Embryonic facial prominence (tissue), 1 donor: ENCODE data around the gene EPN2.

ENCODE experiments used
- DNase-seq: peaks from one replicate; pipeline ENCODE4 v3.0.0-alpha.2; 2016; ENCODE audit errors: extremely low spot score

EPN2 gene

GRCh38 chr17:19294443-19294842 is 57.3 kb downstream of the EPN2 start:
- no peak for DNase-seq

DNA sequence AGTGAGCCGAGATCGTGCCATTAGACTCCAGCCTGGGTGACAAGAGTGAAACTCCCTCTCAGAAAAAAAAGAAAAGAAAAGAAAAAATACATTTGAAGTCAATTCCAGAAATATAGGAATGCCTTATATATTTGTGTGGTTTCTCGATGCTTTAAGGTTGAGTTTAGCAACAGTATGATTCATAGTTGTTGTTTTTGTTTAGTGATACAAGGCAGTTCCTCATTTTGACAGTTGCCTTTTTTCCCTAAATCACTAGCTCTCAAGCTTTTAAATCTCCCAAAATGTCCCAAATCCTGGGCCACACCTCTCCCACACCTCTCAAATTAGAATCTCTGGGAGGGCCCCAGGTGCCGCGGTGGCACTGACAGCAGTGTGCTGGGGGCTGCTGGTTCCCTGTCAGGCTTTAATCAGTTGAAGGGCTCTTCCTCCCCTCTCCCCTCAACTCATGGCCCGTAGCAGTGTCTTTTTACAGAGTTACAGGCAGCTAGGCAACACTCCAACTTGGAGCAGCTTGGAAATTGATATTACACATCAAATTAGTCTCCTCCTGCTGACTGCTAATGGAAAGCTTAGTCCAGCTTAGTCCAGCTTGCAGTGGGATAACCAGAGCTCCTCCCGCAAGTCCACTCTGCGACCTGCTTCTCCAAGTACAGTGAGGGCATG is 58.4 kb downstream of the EPN2 start:
- no peak for DNase-seq

GRCh38 chr17:19296786-19297778 is 59.9 kb downstream of the EPN2 start:
- no peak for DNase-seq

DNA sequence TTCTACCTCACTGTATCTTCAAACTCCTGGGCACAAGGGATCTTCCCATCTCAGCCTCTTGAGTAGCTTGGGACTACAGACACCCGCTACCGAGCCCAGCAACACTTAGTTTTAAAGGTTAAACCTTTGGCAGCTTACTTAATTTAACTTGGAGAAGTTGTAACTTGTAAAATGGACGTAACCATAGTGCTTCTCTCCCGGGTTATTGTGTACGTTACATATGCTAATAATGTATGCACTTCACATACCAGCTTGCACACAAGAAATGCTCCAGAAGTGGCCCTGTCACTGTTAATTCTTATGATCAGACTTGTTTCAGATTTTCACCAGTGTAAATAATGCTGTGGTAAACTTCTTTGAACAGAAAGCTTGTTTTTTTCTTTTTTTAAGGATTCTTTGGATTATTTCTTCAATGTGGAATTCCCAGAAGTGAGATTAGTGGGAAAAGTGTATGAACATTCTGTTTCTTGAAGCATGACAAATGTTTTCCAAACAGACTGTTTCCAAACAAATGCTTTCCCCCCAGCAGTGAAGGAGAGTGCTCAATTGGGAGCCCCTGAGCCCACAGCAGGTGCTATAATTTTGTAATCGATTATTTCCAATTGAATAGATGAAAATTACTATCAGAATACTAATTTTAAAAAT is 61.5 kb downstream of the EPN2 start:
- no peak for DNase-seq

- DNase-seq = no peak
Observed at GRCh38 chr17:19299214-19299747, 62.1 kb downstream of the EPN2 start.

DNA sequence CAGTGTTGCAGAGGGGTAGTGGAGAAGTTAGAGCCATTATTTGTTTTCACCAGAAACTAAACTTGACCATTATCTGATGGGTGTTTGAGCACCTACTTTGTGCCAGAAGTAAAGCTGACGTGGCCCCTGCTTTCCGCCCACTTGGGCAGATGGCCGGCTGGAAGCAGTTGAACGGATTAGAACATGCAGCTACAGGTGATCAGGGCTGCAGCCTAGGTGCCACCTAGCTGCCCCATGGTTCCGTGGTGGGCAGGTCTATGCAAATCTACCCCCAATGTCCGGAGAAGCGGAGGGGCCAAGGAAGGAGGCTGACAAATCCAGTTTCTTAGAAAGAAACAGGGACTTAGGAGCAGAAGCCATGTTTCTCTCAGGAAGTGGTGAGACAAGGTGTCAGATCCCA is 62.7 kb downstream of the EPN2 start:
- DNase-seq = no peak

GRCh38 chr17:19301274-19301951 is 64.2 kb downstream of the EPN2 start:
- no peak for DNase-seq

- DNase-seq = no peak
Observed at GRCh38 chr17:19301973-19302372, 64.8 kb downstream of the EPN2 start.

DNA sequence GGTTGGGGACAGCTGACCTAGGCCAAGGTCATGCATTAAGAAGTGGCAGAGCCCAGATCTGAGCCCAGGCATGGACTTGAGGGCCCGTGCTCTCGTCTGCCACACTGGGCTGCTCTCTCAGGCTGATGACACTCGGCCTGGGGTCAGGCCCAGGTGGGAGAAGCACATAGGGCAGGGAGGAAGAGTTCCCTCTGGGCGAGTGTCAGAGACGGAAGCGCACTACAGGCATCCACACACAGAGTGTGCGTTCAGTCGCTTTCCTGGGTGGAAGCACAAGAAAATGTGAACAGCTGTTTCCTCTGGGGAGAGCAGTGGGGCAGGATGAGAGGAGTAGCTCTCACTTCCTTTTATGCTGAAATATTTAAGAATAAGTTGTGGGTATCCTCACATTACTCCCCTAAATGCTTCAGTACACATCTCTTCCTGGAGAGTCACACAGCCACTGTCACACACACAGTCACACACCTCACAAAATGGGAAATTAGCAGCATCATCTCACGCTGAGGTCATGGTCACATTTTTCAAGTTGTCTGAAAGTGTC is 65.7 kb downstream of the EPN2 start:
- DNase-seq = no peak

GRCh38 chr17:19303367-19303776 is 66.2 kb downstream of the EPN2 start:
- no peak for DNase-seq

- DNase-seq = no peak
Observed at GRCh38 chr17:19304209-19304608, 67.0 kb downstream of the EPN2 start.

GRCh38 chr17:19304751-19305150 is 67.6 kb downstream of the EPN2 start:
- no peak for DNase-seq

DNA sequence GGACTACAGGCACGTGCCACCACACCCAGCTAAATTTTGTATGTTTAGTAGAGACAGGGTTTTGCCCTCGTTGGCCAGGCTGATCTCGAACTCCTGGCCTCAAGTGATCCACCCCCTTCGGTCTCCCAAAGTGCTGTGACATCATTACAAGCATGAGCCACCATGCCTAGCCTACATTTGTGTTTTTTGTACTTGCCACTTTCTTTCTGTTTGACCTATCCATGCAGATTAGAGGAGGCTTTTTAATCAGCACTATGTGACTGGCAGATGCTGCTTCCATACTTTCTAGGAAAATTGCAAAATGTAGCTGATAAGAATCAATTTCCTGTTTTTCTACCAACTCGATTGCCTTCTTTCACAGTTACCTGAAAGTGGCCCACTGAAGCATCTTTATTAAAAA is 68.1 kb downstream of the EPN2 start:
- no peak for DNase-seq

DNA sequence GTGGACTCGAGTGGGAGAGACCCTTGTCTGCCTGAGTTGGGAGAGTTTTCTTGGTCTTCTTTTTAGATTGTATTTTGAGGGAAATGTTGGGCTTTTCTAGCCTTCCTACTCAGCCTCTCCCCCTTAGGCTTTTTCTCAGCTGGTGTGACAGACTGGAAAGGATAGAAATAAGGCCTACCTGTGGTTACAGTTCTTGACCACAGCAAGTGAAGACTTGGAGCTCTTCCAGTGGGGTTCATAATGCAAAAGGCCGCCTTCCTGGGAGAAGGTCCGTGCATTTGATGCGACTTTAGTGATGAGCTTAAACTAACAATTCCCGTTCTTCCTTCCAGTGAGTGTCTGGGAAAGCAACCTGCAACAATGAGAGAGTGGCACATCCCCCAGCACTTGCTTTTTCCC is 68.6 kb downstream of the EPN2 start:
- DNase-seq = no peak

- DNase-seq = no peak
Observed at GRCh38 chr17:19306160-19307111, 69.3 kb downstream of the EPN2 start.

GRCh38 chr17:19307521-19307920 is 70.4 kb downstream of the EPN2 start:
- no peak for DNase-seq

DNA sequence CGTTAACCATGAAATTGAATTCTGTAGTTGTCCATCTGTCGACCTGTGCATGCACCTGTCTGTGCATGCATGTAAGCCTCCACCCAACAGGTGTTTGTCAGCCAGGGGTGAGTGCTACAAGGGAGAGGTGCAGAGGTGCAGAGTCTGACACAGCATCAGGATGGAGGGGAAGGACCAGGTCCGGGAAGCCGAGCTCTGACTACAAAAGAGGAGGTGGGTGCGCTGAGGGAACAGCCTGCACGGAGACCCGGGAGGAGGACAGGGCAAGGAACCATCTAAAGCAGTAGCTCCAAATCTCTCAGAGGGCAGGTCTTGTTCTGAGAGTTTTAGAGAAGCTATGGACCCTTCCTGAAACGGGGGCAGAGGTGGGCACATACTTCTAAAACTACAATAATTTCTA is 71.2 kb downstream of the EPN2 start:
- no peak for DNase-seq

GRCh38 chr17:19309701-19310100 is 72.5 kb downstream of the EPN2 start:
- DNase-seq = no peak

DNA sequence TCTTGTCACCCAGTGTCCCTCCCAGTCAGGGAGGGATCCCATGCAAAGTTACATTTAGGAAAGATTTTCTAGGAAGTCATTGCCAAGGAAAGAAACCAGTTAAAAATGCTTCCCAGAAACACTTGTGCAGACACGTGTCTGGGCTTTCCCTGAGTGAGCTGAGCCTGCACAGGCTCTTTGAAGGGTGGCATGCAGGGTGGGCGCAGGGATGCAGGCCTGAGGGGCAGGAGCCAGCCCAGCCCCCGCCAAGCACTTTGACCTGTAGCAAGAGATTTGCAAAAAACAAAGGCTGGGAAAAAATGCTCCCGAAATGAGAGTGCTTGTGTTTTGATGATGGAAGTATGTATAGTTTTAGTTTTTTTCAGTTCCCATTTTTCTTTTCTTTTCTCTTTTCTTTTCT is 73.0 kb downstream of the EPN2 start:
- DNase-seq = no peak

GRCh38 chr17:19311016-19311415 is 73.8 kb downstream of the EPN2 start:
- no peak for DNase-seq
